GM21723 (cell line): Measurements from ENCODE around the gene WSCD1.

Experiments
- ATAC-seq: cut with Tn5 transposase; IDR thresholded peaks from one replicate; pipeline ENCODE4 v1.9.1; 2021; ENCODE audit warnings: mild to moderate bottlenecking, moderate library complexity; ENCODE audit not compliant: unreplicated experiment

WSCD1 gene

DNA sequence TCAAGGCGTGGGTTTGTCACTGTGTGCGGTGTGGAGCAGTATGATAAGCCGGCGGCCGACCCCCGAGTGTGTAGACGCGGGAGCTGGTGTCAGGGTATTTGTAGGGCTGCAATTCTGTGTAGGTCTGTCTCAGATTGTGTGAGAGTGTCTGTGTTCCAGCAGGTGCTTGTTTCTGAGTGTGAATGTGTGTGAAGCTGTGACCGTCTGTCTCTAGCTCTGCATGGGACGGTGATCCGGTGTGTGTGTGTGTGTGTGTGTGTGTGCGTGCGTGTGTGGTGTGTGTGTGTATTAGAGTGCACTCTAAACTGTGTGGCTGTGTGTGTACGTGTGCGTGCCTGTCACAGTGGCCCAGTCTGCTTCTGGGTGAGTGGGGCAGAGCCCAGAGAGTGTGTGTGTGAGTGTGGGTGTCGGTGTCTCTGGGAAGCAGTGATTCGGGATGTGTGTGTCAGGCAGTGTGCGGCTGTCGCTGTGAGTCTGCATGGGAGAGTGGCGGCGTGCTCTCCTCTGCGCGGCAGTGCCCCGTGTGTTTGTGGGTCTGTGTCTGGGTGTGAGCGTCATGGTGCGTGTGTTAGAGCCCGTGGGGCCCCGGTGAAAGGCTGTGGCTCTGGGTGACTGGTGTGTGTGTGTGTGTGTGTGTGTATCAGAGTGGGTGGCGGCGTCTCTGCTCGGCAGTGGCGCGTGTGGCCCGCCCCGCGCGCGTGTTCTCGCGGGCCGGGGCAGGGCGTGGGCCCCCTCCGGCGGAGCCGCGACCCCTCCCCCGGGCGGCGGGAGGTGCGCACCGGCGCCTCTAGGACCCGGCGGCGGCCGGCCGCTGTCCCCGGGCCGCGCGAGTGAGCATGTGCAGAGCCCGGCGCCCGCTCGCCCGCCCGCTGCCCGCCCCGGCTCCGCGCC is at the start of gene WSCD1:
WSCD1 (plus strand) TSS at position 841 of the 891 bp plus-strand sequence. CDS start 10,280 bp downstream, outside the sequence.
- no peak for ATAC-seq

GRCh38 chr17:6021011-6021400 is 49.2 kb upstream of the WSCD1 start:
- no peak for ATAC-seq

- ATAC-seq: no peak
These were observed 48.6 kb upstream of the WSCD1 start for GRCh38 chr17:6021627-6022026.

DNA sequence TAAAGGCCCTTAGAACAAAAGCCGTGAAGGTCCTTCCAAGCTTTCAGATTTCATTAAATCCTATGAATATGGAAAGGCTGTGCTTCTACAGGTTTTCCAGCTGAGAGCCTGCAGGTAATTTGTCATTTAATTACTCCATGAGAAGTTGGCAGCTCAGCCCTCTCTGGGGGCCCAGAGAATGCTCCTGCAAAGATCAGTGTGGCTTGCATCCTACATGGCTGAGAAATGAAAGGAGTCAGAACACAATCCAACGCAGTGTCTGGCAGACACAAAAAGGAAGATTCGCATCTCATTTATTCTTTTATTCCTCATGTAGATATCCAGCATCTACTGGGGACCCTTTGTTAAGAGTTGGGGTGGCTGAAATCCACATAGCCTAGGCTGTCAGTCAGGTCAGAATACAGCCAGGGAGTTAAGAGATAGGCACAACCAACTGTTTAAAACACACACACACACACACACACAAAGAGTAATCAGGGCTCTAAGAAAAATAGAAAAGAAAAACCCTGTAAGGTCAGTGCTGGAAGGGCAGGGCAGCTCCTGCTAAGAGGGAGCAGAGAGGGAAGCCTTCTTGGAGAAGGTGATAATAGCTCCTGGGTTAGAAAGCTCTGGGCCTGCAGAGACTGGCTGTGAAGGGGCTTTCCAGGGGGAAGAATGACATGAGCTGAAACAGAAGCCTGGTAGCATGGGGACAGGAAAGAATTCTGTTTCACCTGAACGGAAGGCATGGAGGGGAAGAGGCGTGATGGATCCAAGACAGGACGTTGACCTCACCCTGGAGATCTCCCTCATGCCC is 46.9 kb upstream of the WSCD1 start:
- no peak for ATAC-seq

DNA sequence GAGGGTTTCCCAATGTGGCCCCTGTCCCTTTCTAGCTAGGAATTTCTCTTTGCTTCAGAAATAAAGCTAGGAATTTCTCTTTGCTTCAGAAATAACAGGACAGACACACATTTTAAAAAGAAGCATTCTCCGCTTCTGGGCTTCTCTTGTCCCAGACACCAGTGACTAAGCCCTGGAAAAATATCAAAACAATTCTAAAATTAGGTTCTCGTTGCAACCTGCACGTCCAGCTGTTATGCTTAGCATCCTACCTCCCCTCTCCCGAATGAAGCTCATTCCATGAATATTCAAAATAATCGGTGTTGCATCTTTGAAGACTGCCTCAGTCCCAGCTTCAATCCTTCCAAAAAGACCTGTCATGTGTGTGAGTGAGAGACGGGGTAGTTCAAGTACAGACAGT is 45.6 kb upstream of the WSCD1 start:
- no peak for ATAC-seq

GRCh38 chr17:6027342-6028024 is 42.7 kb upstream of the WSCD1 start:
- no peak for ATAC-seq

DNA sequence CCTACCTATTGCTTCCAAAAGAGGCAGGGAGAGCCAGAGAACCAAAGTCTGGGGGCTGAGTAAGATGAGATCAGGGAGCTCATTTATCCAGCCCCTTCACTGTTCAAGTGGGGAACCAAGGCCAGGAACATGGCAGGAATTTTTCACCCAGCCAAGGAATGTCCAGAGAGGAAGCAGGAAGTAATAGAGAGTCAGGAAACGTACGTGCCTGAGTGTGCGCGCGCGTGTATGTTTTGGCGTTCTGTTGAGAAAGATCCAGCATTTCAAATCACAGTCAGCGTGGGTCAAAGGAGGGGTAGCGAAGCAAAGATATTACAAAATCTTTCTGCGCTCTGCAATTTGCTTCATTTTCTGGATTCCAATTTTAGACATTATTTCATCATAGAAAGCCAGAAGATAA is 41.9 kb upstream of the WSCD1 start:
- no peak for ATAC-seq

GRCh38 chr17:6035801-6036394 is 34.3 kb upstream of the WSCD1 start:
- ATAC-seq: no peak

- ATAC-seq: no peak
These were observed 29.7 kb upstream of the WSCD1 start for GRCh38 chr17:6040504-6040903.

DNA sequence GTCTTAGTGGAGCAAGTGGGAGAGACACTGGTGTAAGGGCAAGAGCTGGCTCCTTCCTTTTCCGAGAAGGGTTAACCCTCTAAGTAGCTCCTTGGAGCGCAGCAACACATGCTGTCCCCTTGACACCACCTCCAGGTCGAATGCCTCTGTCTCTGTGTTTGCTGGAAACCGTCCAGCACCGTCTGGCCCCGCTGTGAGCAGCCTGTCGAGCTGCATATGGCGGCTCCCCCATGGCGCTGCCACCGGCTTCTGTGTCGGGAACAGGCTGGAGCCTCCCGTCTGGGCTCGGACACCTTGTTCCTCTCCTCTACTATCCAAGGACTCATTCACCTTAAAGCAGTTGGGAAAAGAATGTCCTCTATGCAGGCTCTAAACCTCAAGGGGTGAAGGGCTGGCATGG is 28.9 kb upstream of the WSCD1 start:
- no peak for ATAC-seq

GRCh38 chr17:6043405-6043804 is 26.8 kb upstream of the WSCD1 start:
- no peak for ATAC-seq

- ATAC-seq: no peak
These were observed 25.9 kb upstream of the WSCD1 start for GRCh38 chr17:6044261-6044660.

DNA sequence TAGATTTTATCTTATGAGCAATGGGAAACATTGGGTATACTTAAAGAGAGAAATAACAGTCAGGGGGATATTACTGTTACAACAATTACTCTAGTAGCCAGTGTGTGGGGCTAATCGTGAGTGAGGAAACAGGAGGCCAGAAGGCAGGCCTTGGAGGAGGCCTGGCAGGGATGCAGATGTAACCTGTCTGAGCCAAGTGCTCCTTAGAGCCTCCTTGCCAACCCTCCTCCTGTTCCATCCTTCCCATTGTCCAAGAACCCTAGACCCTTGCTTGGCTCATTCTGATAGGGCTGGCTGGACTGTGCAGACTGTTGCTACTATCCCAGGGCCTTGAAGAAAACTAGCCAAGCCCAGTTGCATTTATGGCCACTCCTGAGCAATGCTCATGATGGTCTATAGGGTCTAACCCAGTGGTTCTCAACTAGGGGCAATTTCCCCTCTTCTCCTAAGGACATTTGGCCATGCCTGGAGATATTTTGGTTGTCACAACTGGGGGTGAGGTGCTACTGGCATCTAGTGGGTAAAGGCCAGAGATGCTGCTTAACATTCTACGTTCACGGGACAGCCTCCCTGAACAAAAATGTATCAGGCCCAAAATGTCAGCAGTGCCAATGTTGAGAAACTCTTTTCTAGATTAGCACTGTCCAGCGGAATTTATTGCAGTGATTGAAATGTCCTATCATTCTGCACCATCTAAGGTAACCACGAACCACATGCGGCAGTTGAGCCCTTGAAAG is 24.4 kb upstream of the WSCD1 start:
- ATAC-seq: no peak

DNA sequence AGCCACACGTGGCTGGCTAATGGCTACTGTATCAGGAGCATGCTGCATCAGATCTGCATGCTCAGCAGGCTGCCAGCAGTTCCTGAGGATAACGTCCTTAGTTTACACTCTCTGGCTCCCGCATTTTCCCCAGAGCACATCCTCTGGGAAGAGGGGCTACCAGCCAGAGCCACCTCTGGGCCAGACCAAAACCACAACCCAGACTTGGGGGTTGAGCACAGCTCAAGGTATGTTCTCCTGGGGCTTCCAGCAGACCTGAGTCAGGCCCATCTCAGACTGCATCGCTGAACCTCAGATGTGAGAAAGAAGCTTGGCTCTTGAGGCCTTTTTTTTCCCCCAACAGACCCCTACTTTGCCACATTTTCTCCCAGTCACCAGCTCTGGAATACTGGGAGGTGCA is 23.7 kb upstream of the WSCD1 start:
- no peak for ATAC-seq

GRCh38 chr17:6046931-6047330 is 23.2 kb upstream of the WSCD1 start:
- ATAC-seq: no peak

- ATAC-seq: no peak
These were observed 22.2 kb upstream of the WSCD1 start for GRCh38 chr17:6047966-6048365.

- ATAC-seq: no peak
These were observed 21.7 kb upstream of the WSCD1 start for GRCh38 chr17:6048486-6048885.

- ATAC-seq: no peak
These were observed 17.3 kb upstream of the WSCD1 start for GRCh38 chr17:6052926-6053325.

DNA sequence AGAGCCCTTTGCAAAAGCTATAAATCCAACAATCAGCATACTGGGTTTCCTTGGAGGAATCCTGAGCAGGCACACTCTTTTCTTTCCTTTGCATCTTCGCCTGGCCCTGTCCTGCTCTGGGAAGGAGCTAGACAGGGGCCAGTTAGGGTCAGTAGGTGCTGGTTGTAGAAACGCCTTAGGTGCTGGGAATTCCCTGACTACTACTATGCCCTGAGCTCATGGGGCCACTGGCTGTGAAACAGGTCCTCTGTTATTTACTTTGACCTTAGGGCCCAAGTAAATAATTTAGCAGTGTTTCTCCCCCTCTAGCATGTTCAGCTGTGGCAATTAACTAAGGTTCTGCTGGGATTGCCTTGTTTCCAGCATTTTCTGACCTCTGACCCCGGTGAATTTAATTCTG is 15.8 kb upstream of the WSCD1 start:
- ATAC-seq: no peak

DNA sequence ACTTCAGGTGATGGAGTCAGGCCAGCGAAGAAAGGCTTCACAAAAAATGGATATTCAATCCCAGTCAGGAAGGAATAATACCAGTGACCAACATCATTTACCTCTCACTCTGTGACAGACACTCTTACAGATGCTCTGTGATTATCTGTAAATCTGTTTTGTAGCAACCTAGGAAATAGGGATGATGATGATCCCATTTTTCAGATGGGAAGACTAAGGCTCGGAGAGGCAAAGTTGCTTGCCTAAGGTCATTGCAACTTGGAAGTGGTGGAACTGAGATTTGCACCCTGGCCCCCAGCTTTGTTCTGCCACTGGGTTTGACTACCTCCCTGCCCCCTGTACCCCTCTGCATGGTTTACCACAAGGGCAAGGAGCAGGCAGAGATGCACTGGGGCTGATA is 14.1 kb upstream of the WSCD1 start:
- no peak for ATAC-seq
